H9 (cell line): ENCODE results near the gene PMPCB. TPM values are rescaled to one million over a fixed set of nuclear protein-coding genes. Genes with fewer than 3 reads are reported as not detected.

Source experiments
- DNase-seq: peaks from one replicate; pipeline ENCODE4 v3.0.0-alpha.2; 2017
- H2AFZ ChIP-seq: one replicate; pipeline ENCODE4 v1.6.1; 2013; ENCODE audit warnings: mild to moderate bottlenecking, low read length, control low read depth, moderate library complexity
- H2AK5ac ChIP-seq: 2 replicates; pipeline ENCODE4 v1.6.1; 2013; ENCODE audit warnings: low read length, control low read depth, mixed read lengths; ENCODE audit not compliant: insufficient read length
- H2BK120ac ChIP-seq: one replicate; pipeline ENCODE4 v1.6.1; 2013; ENCODE audit warnings: low read depth, mild to moderate bottlenecking, low read length, control low read depth, inconsistent platforms; ENCODE audit not compliant: poor library complexity, severe bottlenecking
- H2BK12ac ChIP-seq: 2 replicates; pipeline ENCODE4 v1.6.1; 2013; ENCODE audit warnings: low read length, control low read depth, mixed read lengths, low read depth; ENCODE audit not compliant: insufficient read length
- H2BK15ac ChIP-seq: 2 replicates; pipeline ENCODE4 v1.6.1; 2013; ENCODE audit warnings: low read depth, low read length, control low read depth
- H2BK20ac ChIP-seq: one replicate; pipeline ENCODE4 v1.6.1; 2013; ENCODE audit warnings: low read depth, mild to moderate bottlenecking, low read length, control low read depth, inconsistent platforms; ENCODE audit not compliant: poor library complexity, severe bottlenecking
- H2BK5ac ChIP-seq: 2 replicates; pipeline ENCODE4 v1.6.1; 2013; ENCODE audit warnings: low read length, control low read depth, mixed read lengths; ENCODE audit not compliant: insufficient read length
- H3K14ac ChIP-seq: 2 replicates; pipeline ENCODE4 v1.6.1; 2013; ENCODE audit warnings: low read length, control low read depth; ENCODE audit not compliant: insufficient read depth
- H3K18ac ChIP-seq: 2 replicates; pipeline ENCODE4 v1.6.1; 2013; ENCODE audit warnings: low read depth, mild to moderate bottlenecking, mixed read lengths, low read length, control low read depth; ENCODE audit not compliant: insufficient read length
- H3K23ac ChIP-seq: 2 replicates; pipeline ENCODE4 v1.6.1; 2013; ENCODE audit warnings: low read length, control low read depth, mixed read lengths, low read depth; ENCODE audit not compliant: insufficient read length
- H3K23me2 ChIP-seq: 2 replicates; pipeline ENCODE4 v1.6.1; 2013; ENCODE audit warnings: low read depth, mild to moderate bottlenecking, mixed read lengths, low read length, control low read depth; ENCODE audit not compliant: insufficient read length, poor library complexity, severe bottlenecking
- H3K27ac ChIP-seq: 2 replicates; pipeline ENCODE4 v1.5.1; 2013; ENCODE audit warnings: low read length, control low read depth, mixed read lengths, low read depth; ENCODE audit not compliant: insufficient read length
- H3K27me3 ChIP-seq: 2 replicates; pipeline ENCODE4 v1.6.1; 2013; ENCODE audit warnings: low read length, control low read depth, inconsistent platforms; ENCODE audit not compliant: insufficient read depth
- H3K4ac ChIP-seq: 2 replicates; pipeline ENCODE4 v1.6.1; 2013; ENCODE audit warnings: low read depth, mild to moderate bottlenecking, control low read depth, inconsistent platforms, low read length, moderate library complexity
- H3K4me1 ChIP-seq: 2 replicates; pipeline ENCODE4 v1.6.1; 2013; ENCODE audit warnings: low read length, control low read depth, inconsistent platforms; ENCODE audit not compliant: insufficient read depth
- H3K4me2 ChIP-seq: 2 replicates; pipeline ENCODE4 v1.6.1; 2013; ENCODE audit warnings: low read length, control low read depth, mixed read lengths; ENCODE audit not compliant: insufficient read length, insufficient read depth
- H3K56ac ChIP-seq: 2 replicates; pipeline ENCODE4 v1.6.1; 2013; ENCODE audit warnings: low read depth, mild to moderate bottlenecking, mixed read lengths, low read length, control low read depth; ENCODE audit not compliant: insufficient read length
- H3K79me1 ChIP-seq: 2 replicates; pipeline ENCODE4 v1.6.1; 2013; ENCODE audit warnings: low read depth, mild to moderate bottlenecking, moderate library complexity, low read length, control low read depth, inconsistent platforms; ENCODE audit not compliant: insufficient read depth, poor library complexity, severe bottlenecking
- H3K79me2 ChIP-seq: 2 replicates; pipeline ENCODE4 v1.6.1; 2013; ENCODE audit warnings: low read length, control low read depth, inconsistent platforms; ENCODE audit not compliant: insufficient read depth
- H3K9ac ChIP-seq: 2 replicates; pipeline ENCODE4 v1.6.1; 2013; ENCODE audit warnings: low read length, control low read depth, mixed read lengths; ENCODE audit not compliant: insufficient read length; ENCODE audit errors: extremely low read depth
- H3K9me3 ChIP-seq: one replicate; pipeline ENCODE4 v1.6.1; 2013; ENCODE audit warnings: low read depth, low read length, inconsistent platforms; ENCODE audit not compliant: control insufficient read depth
- H3T11ph ChIP-seq: one replicate; pipeline ENCODE4 v1.6.1; 2013; ENCODE audit warnings: mild to moderate bottlenecking, low read length, control low read depth, inconsistent platforms
- H4K20me1 ChIP-seq: one replicate; pipeline ENCODE4 v1.6.1; 2013; ENCODE audit not compliant: control insufficient read depth, insufficient read length, insufficient read depth
- H4K5ac ChIP-seq: 2 replicates; pipeline ENCODE4 v1.6.1; 2013; ENCODE audit warnings: low read depth, mild to moderate bottlenecking, mixed read lengths, low read length, control low read depth; ENCODE audit not compliant: insufficient read length
- H4K8ac ChIP-seq: replicated peaks from 2 replicates; pipeline ENCODE4 v1.6.1; 2013; ENCODE audit warnings: low read length, control low read depth, mixed read lengths, low read depth; ENCODE audit not compliant: insufficient read length
- H4K91ac ChIP-seq: 2 replicates; pipeline ENCODE4 v1.6.1; 2013; ENCODE audit warnings: low read depth, mild to moderate bottlenecking, moderate library complexity, mixed read lengths, low read length, control low read depth; ENCODE audit not compliant: insufficient read length
- H3K27ac Mint-ChIP-seq, 3 experiments: 2 replicates in 2 of 3; 3 replicates in 1 of 3; pipeline ENCODE4 v1.8.0; 2020 to 2021; ENCODE audit warnings: mixed read lengths in 3 of 3, mild to moderate bottlenecking in 1 of 3, moderate library complexity in 1 of 3
- H3K27me3 Mint-ChIP-seq: 2 replicates; pipeline ENCODE4 v1.8.0; 2021; ENCODE audit warnings: low read depth, mild to moderate bottlenecking, moderate library complexity, mixed read lengths
- H3K36me3 Mint-ChIP-seq, 3 experiments: 2 replicates in 2 of 3; 3 replicates in 1 of 3; pipeline ENCODE4 v1.8.0; 2020 to 2021; ENCODE audit warnings: low read depth in 3 of 3, mixed read lengths in 3 of 3; ENCODE audit not compliant: insufficient read depth in 1 of 3
- H3K4me1 Mint-ChIP-seq, 2 experiments: 2 replicates each; pipeline ENCODE4 v1.8.0; 2020; ENCODE audit warnings: mixed read lengths in 2 of 2
- H3K4me3 Mint-ChIP-seq, 2 experiments: 2 replicates in 1 of 2; 3 replicates in 1 of 2; pipeline ENCODE4 v1.8.0; 2020 to 2021; ENCODE audit warnings: mild to moderate bottlenecking in 2 of 2, mixed read lengths in 2 of 2, moderate library complexity in 1 of 2
- H3K9me3 Mint-ChIP-seq, 2 experiments: 2 replicates in 1 of 2; 3 replicates in 1 of 2; pipeline ENCODE4 v1.8.0; 2020; ENCODE audit warnings: mild to moderate bottlenecking in 2 of 2, mixed read lengths in 2 of 2, moderate library complexity in 1 of 2
- CTCF ChIP-seq: fragments of 200-600 bp; sonication (generic); conservative IDR thresholded peaks from 3 replicates; pipeline ENCODE4 v1.8.0; 2021; ENCODE audit warnings: antibody characterized with exemption, mild to moderate bottlenecking
- total RNA-seq: library from RNA; stranded (reverse); gene quantifications from 2 replicates; pipeline ENCODE4 v1.2.1, GENCODE V29; 2021

The PMPCB gene
- total RNA-seq, 1 experiment from 2014 or later: 90.6 TPM

GRCh38 chr7:103317009-103317408 lies 19.8 kb downstream of the PMPCB start:
- DNase-seq: no peak
- Mint-ChIP-seq H3K9me3 (no peaks in the 10 kb centered on the region), H3K36me3 (peaks cover 50 to 92% (median 86%) of the 10 kb centered on the region in 3 experiments; a peak in 6 of 7 replicates), H3K27me3 (no peaks in the 10 kb centered on the region), H3K4me1 (no peaks in the 10 kb centered on the region), H3K4me3 (no peak overlapping the region), H3K27ac (no peak overlapping the region; a peak in 1 of 7 replicates)
- Histone ChIP-seq H3K56ac (no peak overlapping the region), H3K9ac (no peak overlapping the region), H3K9me3 (no peaks in the 10 kb centered on the region), H2AK5ac (no peak overlapping the region), H2BK15ac (no peak overlapping the region), H3K23ac (no peak overlapping the region), H3K27me3 (no peaks in the 10 kb centered on the region), H3K27ac (no peak overlapping the region), H4K20me1 (no peaks in the 10 kb centered on the region), H3K79me1 (no peaks in the 10 kb centered on the region), H3K79me2 (no peaks in the 10 kb centered on the region), H2AFZ (no peak overlapping the region), H2BK20ac (no peak overlapping the region), H2BK5ac (no peak overlapping the region), H3K4me2 (no peak overlapping the region), H3K4ac (no peak overlapping the region), H3K4me1 (no peaks in the 10 kb centered on the region), H3K18ac (no peak overlapping the region), H3K23me2 (no peaks in the 10 kb centered on the region), H4K8ac (no peak overlapping the region), H3K14ac (no peak overlapping the region), H2BK12ac (no peak overlapping the region), H4K91ac (no peak overlapping the region), H4K5ac (no peak overlapping the region), H2BK120ac (no peak overlapping the region), H3T11ph (no peak overlapping the region)
- no peak for TF ChIP-seq CTCF
